ENCODE measurements around the gene PTAFR.

DNA sequence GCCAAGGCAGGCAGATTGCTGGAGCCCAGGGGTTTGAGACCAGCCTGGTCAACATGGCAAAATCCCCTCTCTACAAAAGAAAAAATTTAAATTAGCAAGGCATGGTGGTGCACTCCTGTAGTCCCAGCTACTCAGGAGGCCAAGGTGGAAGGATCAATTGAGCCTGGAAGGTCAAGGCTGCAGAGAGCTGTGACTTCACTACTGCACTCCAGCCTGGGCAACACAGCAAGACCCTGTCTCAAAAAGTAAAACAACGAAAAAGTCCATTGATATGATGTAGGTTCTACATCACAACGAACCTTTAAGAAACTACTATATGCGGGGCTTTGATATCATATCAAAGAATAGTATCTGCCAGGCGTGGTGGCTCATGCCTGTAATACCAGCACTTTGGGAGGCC is 20.9 kb downstream of the PTAFR start:
- TF ChIP-seq, protein P1, sequence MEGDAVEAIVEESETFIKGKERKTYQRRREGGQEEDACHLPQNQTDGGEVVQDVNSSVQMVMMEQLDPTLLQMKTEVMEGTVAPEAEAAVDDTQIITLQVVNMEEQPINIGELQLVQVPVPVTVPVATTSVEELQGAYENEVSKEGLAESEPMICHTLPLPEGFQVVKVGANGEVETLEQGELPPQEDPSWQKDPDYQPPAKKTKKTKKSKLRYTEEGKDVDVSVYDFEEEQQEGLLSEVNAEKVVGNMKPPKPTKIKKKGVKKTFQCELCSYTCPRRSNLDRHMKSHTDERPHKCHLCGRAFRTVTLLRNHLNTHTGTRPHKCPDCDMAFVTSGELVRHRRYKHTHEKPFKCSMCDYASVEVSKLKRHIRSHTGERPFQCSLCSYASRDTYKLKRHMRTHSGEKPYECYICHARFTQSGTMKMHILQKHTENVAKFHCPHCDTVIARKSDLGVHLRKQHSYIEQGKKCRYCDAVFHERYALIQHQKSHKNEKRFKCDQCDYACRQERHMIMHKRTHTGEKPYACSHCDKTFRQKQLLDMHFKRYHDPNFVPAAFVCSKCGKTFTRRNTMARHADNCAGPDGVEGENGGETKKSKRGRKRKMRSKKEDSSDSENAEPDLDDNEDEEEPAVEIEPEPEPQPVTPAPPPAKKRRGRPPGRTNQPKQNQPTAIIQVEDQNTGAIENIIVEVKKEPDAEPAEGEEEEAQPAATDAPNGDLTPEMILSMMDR (IDR thresholded peaks at IDR 0.05) = no peak
- no peak for TF ChIP-seq POLR2A (IDR thresholded peaks at IDR 0.05)
